Astrocyte of the spinal cord (primary cell): ENCODE measurements around the gene SLC18A2.
"Not testable (repeated sequence)": the region's sequence is repeated elsewhere in the genome, so short reads cannot be mapped to it uniquely, and the experiment has no call there.

ENCODE experiments used
- DNase-seq: peaks from one replicate; pipeline ENCODE4 v3.0.0; 2011; ENCODE audit warnings: low read depth, low spot score
- H3K4me3 ChIP-seq: 2 replicates; pipeline ENCODE4 v1.5.1; 2011; ENCODE audit warnings: low read depth, mild to moderate bottlenecking, low read length, moderate library complexity
- in situ Hi-C: cut with HindIII; loops from 2 replicates; pipeline ENCODE4 v1.10.0; 2017; ENCODE audit warnings: low sequenced_read_pairs
- TF ChIP-seq, protein P1 (sequence below): IDR thresholded peaks from 2 replicates; pipeline ENCODE4 v1.5.1; 2012; ENCODE audit warnings: low read depth, mild to moderate bottlenecking, low read length, inconsistent platforms

The SLC18A2 gene

DNA sequence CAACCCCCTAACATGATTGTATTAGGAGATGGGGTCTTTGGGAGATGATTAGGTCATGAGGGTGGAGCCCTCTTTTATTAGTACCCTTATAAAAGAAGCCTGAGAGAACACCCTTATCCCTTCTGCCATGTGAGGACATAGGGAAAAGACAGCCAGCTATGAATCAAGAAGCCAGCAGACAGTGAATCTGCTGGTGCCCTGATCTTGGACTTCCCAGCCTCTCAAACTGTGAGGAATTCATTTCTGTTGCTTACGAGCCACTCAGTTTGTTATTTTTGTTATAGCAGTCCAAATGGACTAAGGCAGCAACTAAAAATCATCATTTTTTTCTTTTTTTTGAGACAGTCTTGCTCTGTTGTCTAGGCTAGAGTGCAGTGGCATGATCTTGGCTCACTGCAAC is 59.8 kb downstream of the SLC18A2 start:
- in situ Hi-C loops: no loop called here
- DNase-seq: no peak
- TF ChIP-seq, protein P1, sequence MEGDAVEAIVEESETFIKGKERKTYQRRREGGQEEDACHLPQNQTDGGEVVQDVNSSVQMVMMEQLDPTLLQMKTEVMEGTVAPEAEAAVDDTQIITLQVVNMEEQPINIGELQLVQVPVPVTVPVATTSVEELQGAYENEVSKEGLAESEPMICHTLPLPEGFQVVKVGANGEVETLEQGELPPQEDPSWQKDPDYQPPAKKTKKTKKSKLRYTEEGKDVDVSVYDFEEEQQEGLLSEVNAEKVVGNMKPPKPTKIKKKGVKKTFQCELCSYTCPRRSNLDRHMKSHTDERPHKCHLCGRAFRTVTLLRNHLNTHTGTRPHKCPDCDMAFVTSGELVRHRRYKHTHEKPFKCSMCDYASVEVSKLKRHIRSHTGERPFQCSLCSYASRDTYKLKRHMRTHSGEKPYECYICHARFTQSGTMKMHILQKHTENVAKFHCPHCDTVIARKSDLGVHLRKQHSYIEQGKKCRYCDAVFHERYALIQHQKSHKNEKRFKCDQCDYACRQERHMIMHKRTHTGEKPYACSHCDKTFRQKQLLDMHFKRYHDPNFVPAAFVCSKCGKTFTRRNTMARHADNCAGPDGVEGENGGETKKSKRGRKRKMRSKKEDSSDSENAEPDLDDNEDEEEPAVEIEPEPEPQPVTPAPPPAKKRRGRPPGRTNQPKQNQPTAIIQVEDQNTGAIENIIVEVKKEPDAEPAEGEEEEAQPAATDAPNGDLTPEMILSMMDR: no peak
- H3K4me3 ChIP-seq: no peak overlapping the region

- in situ Hi-C loops, DNase-seq, H3K4me3 ChIP-seq: not testable (repeated sequence)
These were observed 62.5 kb downstream of the SLC18A2 start for GRCh38 chr10:117303451-117303850.

DNA sequence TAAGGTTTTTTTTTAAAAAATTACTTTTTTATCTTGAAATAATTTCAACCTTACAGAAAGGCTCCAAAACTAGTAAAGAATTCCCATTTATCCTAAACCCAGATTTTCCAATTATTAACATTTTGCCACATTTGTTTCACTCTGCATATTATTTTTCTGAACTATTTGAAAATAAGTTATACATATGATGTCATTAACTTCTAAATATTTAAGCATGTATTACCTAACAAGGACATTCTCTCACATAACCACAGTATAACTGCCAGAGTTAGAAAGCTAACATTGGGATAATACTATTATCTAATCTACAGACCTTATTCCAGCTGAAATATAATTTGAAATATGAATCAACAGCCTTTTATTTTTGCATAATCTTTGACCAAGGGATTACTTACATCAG is 65.8 kb downstream of the SLC18A2 start:
- no peak for DNase-seq
- H3K4me3 ChIP-seq: no peak overlapping the region
- TF ChIP-seq, protein P1: no peak
- in situ Hi-C loops: no loop called here

DNA sequence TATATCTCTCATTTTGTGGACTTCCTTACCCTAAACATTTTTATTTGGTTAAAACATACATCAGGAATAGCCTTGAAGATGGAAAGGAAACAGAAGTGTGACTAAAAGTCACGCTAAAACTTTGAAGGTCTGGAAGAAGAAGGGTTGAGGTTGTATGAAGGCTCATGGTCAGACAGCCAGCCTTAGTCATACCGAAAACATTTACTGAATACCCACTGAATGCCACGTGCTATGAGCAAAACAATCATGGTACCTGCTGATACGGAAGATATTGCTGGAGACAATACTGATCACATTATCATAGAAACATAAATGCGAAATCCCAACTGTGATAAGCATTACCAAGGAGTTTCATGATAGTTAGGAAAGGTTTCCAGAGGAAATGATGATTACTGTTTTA is 70.3 kb downstream of the SLC18A2 start:
- TF ChIP-seq, protein P1: no peak
- no peak overlapping the region for H3K4me3 ChIP-seq
- in situ Hi-C loops: no loop called here
- peak; percentile 9 for DNase-seq

GRCh38 chr10:117312430-117312829 is 71.5 kb downstream of the SLC18A2 start:
- H3K4me3 ChIP-seq: no peak overlapping the region
- TF ChIP-seq, protein P1: no peak
- DNase-seq: no peak
- in situ Hi-C loops: no loop called here

- DNase-seq: no peak
- in situ Hi-C loops: no loop called here
- no peak overlapping the region for H3K4me3 ChIP-seq
- TF ChIP-seq, protein P1: no peak
These were observed 72.7 kb downstream of the SLC18A2 start for GRCh38 chr10:117313641-117314040.

DNA sequence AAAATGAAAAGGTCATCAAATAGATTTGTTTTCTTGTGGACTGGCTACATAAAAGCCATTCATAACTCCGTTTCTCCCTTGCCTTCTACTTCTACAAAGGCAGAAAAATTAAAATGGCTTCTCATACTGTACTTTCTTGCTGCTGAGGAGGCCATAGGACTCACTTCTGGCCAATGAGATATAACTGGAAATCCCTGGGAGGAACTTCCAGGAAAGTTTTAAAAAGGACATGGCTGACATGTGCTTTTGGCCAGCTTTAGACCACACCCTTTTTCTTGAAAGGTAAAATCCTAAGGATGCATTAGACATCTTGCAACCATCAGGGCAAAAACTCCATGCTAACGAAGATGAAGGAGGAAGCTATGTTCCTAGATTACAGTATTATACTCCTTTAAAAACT is 75.8 kb downstream of the SLC18A2 start:
- no peak overlapping the region for H3K4me3 ChIP-seq
- TF ChIP-seq, protein P1: no peak
- in situ Hi-C loops: no loop called here
- DNase-seq: no peak
